Esophagus muscularis mucosa (tissue), 3 donors: ENCODE results near the gene PRPH.
"Not testable (repeated sequence)": the region's sequence is repeated elsewhere in the genome, so short reads cannot be mapped to it uniquely, and the experiment has no call there.

Experiments used
- CTCF ChIP-seq, 3 experiments: fragments of 200-600 bp in 2 of 3; fragments of 450-650 bp in 1 of 3; sonication (generic) in 2 of 3; IDR thresholded peaks; one replicate each; pipeline ENCODE4 v1.5.1; 2017 to 2019; ENCODE audit warnings: antibody characterized with exemption in 3 of 3, mild to moderate bottlenecking in 2 of 3, moderate library complexity in 1 of 3
- POLR2A ChIP-seq: fragments of 450-650 bp; IDR thresholded peaks from one replicate; pipeline ENCODE4 v1.6.1; 2017; ENCODE audit warnings: antibody characterized with exemption, moderate library complexity, mild to moderate bottlenecking, low read depth

GRCh38 chr12:49269191-49269590 lies 25.8 kb upstream of the PRPH start:
- TF ChIP-seq CTCF (IDR thresholded peaks at IDR 0.05); POLR2A: not testable (repeated sequence)
